HG03442 (cell line): ENCODE results near the gene RPRM.
"Not testable (repeated sequence)": the region's sequence is repeated elsewhere in the genome, so short reads cannot be mapped to it uniquely, and the experiment has no call there.

Source experiments
- ATAC-seq: cut with Tn5 transposase; IDR thresholded peaks from one replicate; pipeline ENCODE4 v1.9.1; 2021; ENCODE audit warnings: mild to moderate bottlenecking, moderate library complexity; ENCODE audit not compliant: unreplicated experiment

Gene RPRM

GRCh38 chr2:153478289-153479261, at the start of gene RPRM:
Gene RPRM (minus strand): TSS chr2:153478762. CDS start chr2:153478565, 197 bp downstream.
- peak; percentile 93 for ATAC-seq

- no peak for ATAC-seq
These were observed 40.8 kb upstream of the RPRM start for GRCh38 chr2:153519257-153519875.

- no peak for ATAC-seq
These were observed 33.8 kb upstream of the RPRM start for GRCh38 chr2:153512331-153512730.

- no peak for ATAC-seq
These were observed 32.4 kb upstream of the RPRM start for GRCh38 chr2:153510996-153511395.

GRCh38 chr2:153509133-153509532, 30.6 kb upstream of the RPRM start:
- no peak for ATAC-seq

GRCh38 chr2:153506499-153506898, 27.9 kb upstream of the RPRM start:
- ATAC-seq, result not testable (repeated sequence)

GRCh38 chr2:153499439-153499838, 20.9 kb upstream of the RPRM start:
- ATAC-seq, result no peak

- ATAC-seq, result no peak
These were observed 19.5 kb upstream of the RPRM start for GRCh38 chr2:153497938-153498629.

GRCh38 chr2:153495725-153496124, 17.2 kb upstream of the RPRM start:
- ATAC-seq, result no peak

- no peak for ATAC-seq
These were observed 9.5 kb upstream of the RPRM start for GRCh38 chr2:153488072-153488471.

- ATAC-seq, result no peak
These were observed 8.9 kb upstream of the RPRM start for GRCh38 chr2:153487448-153487847.

- ATAC-seq, result no peak
These were observed 1.0 kb upstream of the RPRM start for GRCh38 chr2:153479573-153479972.

GRCh38 chr2:153477636-153478288, 800 bp downstream of the RPRM start:
- ATAC-seq, result no peak

- ATAC-seq, result no peak
These were observed 1.5 kb downstream of the RPRM start for GRCh38 chr2:153476816-153477635.

- no peak for ATAC-seq
These were observed 2.1 kb downstream of the RPRM start for GRCh38 chr2:153476491-153476815.

- no peak for ATAC-seq
These were observed 3.6 kb downstream of the RPRM start for GRCh38 chr2:153474876-153475435.

- no peak for ATAC-seq
These were observed 4.2 kb downstream of the RPRM start for GRCh38 chr2:153474407-153474806.

GRCh38 chr2:153470867-153471266, 7.7 kb downstream of the RPRM start:
- ATAC-seq, result no peak

- no peak for ATAC-seq
These were observed 14.2 kb downstream of the RPRM start for GRCh38 chr2:153464395-153464794.

- no peak for ATAC-seq
These were observed 16.2 kb downstream of the RPRM start for GRCh38 chr2:153462338-153462859.
